GM18909 (cell line): ENCODE data around the gene NRCAM.
"Not testable (repeated sequence)": the region's sequence is repeated elsewhere in the genome, so short reads cannot be mapped to it uniquely, and the experiment has no call there.

Experiments
- ATAC-seq: cut with Tn5 transposase; IDR thresholded peaks from one replicate; pipeline ENCODE4 v1.9.1; 2021; ENCODE audit warnings: mild to moderate bottlenecking; ENCODE audit not compliant: unreplicated experiment, poor library complexity

Gene NRCAM

GRCh38 chr7:108404509-108405420 lies 51.5 kb downstream of the NRCAM start:
- no peak for ATAC-seq

GRCh38 chr7:108403597-108404217 lies 52.5 kb downstream of the NRCAM start:
- ATAC-seq: no peak

GRCh38 chr7:108402865-108403264 lies 53.4 kb downstream of the NRCAM start:
- no peak for ATAC-seq

- ATAC-seq: no peak
These were observed 60.2 kb downstream of the NRCAM start for GRCh38 chr7:108396080-108396479.

GRCh38 chr7:108395426-108395825 lies 60.8 kb downstream of the NRCAM start:
- ATAC-seq: no peak

- ATAC-seq: not testable (repeated sequence)
These were observed 63.1 kb downstream of the NRCAM start for GRCh38 chr7:108393097-108393496.

- ATAC-seq: not testable (repeated sequence)
These were observed 68.5 kb downstream of the NRCAM start for GRCh38 chr7:108387686-108388085.

- no peak for ATAC-seq
These were observed 70.3 kb downstream of the NRCAM start for GRCh38 chr7:108385834-108386422.

- ATAC-seq: peak; percentile 72
These were observed 71.3 kb downstream of the NRCAM start for GRCh38 chr7:108384716-108385483.

- ATAC-seq: no peak
These were observed 73.3 kb downstream of the NRCAM start for GRCh38 chr7:108382932-108383331.

GRCh38 chr7:108380517-108380916 lies 75.7 kb downstream of the NRCAM start:
- no peak for ATAC-seq

GRCh38 chr7:108376206-108376605 lies 80.0 kb downstream of the NRCAM start:
- ATAC-seq: no peak

GRCh38 chr7:108375668-108376067 lies 80.6 kb downstream of the NRCAM start:
- no peak for ATAC-seq

GRCh38 chr7:108374899-108375298 lies 81.3 kb downstream of the NRCAM start:
- ATAC-seq: no peak

GRCh38 chr7:108372618-108373017 lies 83.6 kb downstream of the NRCAM start:
- ATAC-seq: no peak

- no peak for ATAC-seq
These were observed 85.6 kb downstream of the NRCAM start for GRCh38 chr7:108370616-108371015.

- ATAC-seq: no peak
These were observed 87.8 kb downstream of the NRCAM start for GRCh38 chr7:108368466-108368865.

- no peak for ATAC-seq
These were observed 88.3 kb downstream of the NRCAM start for GRCh38 chr7:108367946-108368345.

- no peak for ATAC-seq
These were observed 88.9 kb downstream of the NRCAM start for GRCh38 chr7:108367314-108367713.

- ATAC-seq: no peak
These were observed 92.6 kb downstream of the NRCAM start for GRCh38 chr7:108363659-108364058.
